ENCODE results near the gene MED13L.

- no peak for TF ChIP-seq CTCF (IDR thresholded peaks at IDR 0.05)
- TF ChIP-seq POLR2A (IDR thresholded peaks at IDR 0.05), result no peak
Measured at GRCh38 chr12:116028619-116029018, 248.9 kb downstream of the MED13L start.
